GM12878 (cell line): ENCODE data around the gene CAVIN2. TPM values are rescaled to one million over a fixed set of nuclear protein-coding genes. Genes with fewer than 3 reads are reported as not detected.
A peak's percentile ranks its signal among the peaks of the same experiment; 100 is the strongest.

Experiments
- ATAC-seq: fragments of 200-7000 bp; cut with Tn5 transposase; 3 replicates; pipeline ENCODE4 v1.9.1; 2020; ENCODE audit warnings: mild to moderate bottlenecking, moderate library complexity
- BruUV-seq: library from RNA; stranded (reverse); fragments of 400-500 nt; replicated peaks from 2 replicates; lab custom pipeline; 2021; lab: Mats Ljungman, UMichigan
- CTCF ChIA-PET: fragments of 300-600 bp; sonication (Branson Sonifier 250); formaldehyde crosslinking; extraction: SDS; loops from one replicate; lab custom pipeline; 2021; ENCODE audit warnings: inconsistent platforms; lab: Yijun Ruan, JAX
- POLR2A ChIA-PET: fragments of 350-600 bp; formaldehyde crosslinking; extraction: SDS; loops from one replicate; lab custom pipeline; 2021; ENCODE audit warnings: inconsistent platforms; lab: Charles Lee
- RAD21 ChIA-PET: fragments of 300-600 bp; sonication (Branson Sonifier 250); formaldehyde crosslinking; loops from one replicate; lab custom pipeline; 2023; ENCODE audit warnings: antibody characterized with exemption; ENCODE audit not compliant: unreplicated experiment; lab: Charles Lee
- SMC1A ChIA-PET: fragments of 300-600 bp; sonication (Branson Sonifier 250); formaldehyde crosslinking; loops from one replicate; lab custom pipeline; 2023; ENCODE audit not compliant: unreplicated experiment, uncharacterized antibody; lab: Charles Lee
- DNase-seq: peaks from one replicate; pipeline ENCODE4 v3.0.0-alpha.2; 2011; ENCODE audit warnings: low read depth, low spot score
- FAIRE-seq: peaks from 3 replicates; lab custom pipeline; 2011; peaks lifted over from hg19 to GRCh38; lab: Jason Lieb, UNC
- H2AFZ ChIP-seq: 2 replicates; pipeline ENCODE4 v1.6.0; 2011; ENCODE audit warnings: low read depth, low read length, control low read depth; ENCODE audit not compliant: control insufficient read depth
- H3K27ac ChIP-seq: 2 replicates; pipeline ENCODE4 v1.5.1; 2011; ENCODE audit warnings: control low read depth; ENCODE audit not compliant: control insufficient read depth, insufficient read depth
- H3K27me3 ChIP-seq, 2 experiments: replicated peaks in 1 of 2; 2 replicates each; pipeline versions ENCODE4 v1.6.0 to v1.6.1; 2011; ENCODE audit warnings: low read length in 1 of 2; ENCODE audit not compliant: control insufficient read depth in 2 of 2, insufficient read depth in 2 of 2
- H3K36me3 ChIP-seq, 2 experiments: 2 replicates each; pipeline ENCODE4 v1.5.1; 2011; ENCODE audit warnings: low read length in 1 of 2; ENCODE audit not compliant: control insufficient read depth in 2 of 2, insufficient read depth in 2 of 2
- H3K4me1 ChIP-seq: 2 replicates; pipeline ENCODE4 v1.6.1; 2011; ENCODE audit warnings: mild to moderate bottlenecking, low read length, moderate library complexity, mixed read lengths; ENCODE audit not compliant: control insufficient read depth, insufficient read depth
- H3K4me2 ChIP-seq: 2 replicates; pipeline ENCODE4 v1.6.0; 2011; ENCODE audit warnings: control low read depth; ENCODE audit not compliant: control insufficient read depth, insufficient read depth
- H3K4me3 ChIP-seq: fragments of 200-600 bp; sonication (generic); 2 replicates; pipeline ENCODE4 v1.5.1; 2016
- H3K79me2 ChIP-seq: 2 replicates; pipeline ENCODE4 v1.6.0; 2011; ENCODE audit warnings: low read length; ENCODE audit not compliant: control insufficient read depth, insufficient read depth
- H3K9ac ChIP-seq: 2 replicates; pipeline ENCODE4 v1.8.0; 2011; ENCODE audit warnings: low read length, control low read depth, mixed read lengths; ENCODE audit not compliant: control insufficient read depth, insufficient read depth
- H3K9me3 ChIP-seq: replicated peaks from 3 replicates; pipeline ENCODE4 v1.5.1; 2011; ENCODE audit warnings: mild to moderate bottlenecking, low read length; ENCODE audit not compliant: control insufficient read depth, insufficient read depth
- H4K20me1 ChIP-seq: 2 replicates; pipeline ENCODE4 v1.6.0; 2011; ENCODE audit not compliant: control insufficient read depth, insufficient read depth
- CTCF ChIP-seq, 3 experiments: IDR thresholded peaks in 2 of 3; conservative IDR thresholded peaks in 1 of 3; 2 replicates each; pipeline ENCODE4 v1.5.1; 2011; ENCODE audit warnings: low read depth in 3 of 3, low read length in 3 of 3, mild to moderate bottlenecking in 3 of 3, control low read depth in 2 of 3, moderate library complexity in 2 of 3, inconsistent platforms in 1 of 3, mixed read lengths in 1 of 3; ENCODE audit not compliant: control insufficient read depth in 2 of 3, insufficient read depth in 1 of 3; ENCODE audit errors: extremely low read depth in 1 of 3
- PKNOX1 ChIP-seq: fragments of 450-650 bp; IDR thresholded peaks from 2 replicates; pipeline ENCODE4 v1.6.1; 2016; ENCODE audit warnings: mild to moderate bottlenecking
- in situ Hi-C: fragments of 300-500 bp; cut with MboI; formaldehyde crosslinking; loops from 9 replicates; pipeline ENCODE4 v1.14.3; 2018; ENCODE audit warnings: mixed read lengths
- intact Hi-C: fragments of 100-400 bp; cut with micrococcal nuclease; formaldehyde crosslinking; loops from one replicate; pipeline ENCODE4 v1.14.2; 2022; ENCODE audit not compliant: unreplicated experiment
- polyA plus RNA-seq, 11 experiments: library from polyadenylated mRNA; depleted of rRNA in 4 of 11; unstranded in 6 of 11; stranded (reverse) in 5 of 11; fragments of >200 nt; fragmentation: Nextera tagmentation in 4 of 11; fragmentation: Illumina TruSeq in 1 of 11; extraction: Ambion mirVana in 4 of 11; extraction: Trizol in 1 of 11; gene quantifications; 1 replicate in 1 of 11; 2 replicates in 10 of 11; pipeline versions ENCODE4 v1.2.1 to v1.2.3, GENCODE V29; 2011 to 2016; ENCODE audit warnings: inconsistent platforms in 2 of 11, missing spikeins in 2 of 11, low read depth in 1 of 11
- total RNA-seq, 4 experiments: library from RNA; depleted of rRNA in 3 of 4; stranded (reverse); fragments of >200 nt in 3 of 4; fragmentation: Illumina TruSeq in 1 of 4; extraction: Trizol in 1 of 4; gene quantifications; 2 replicates each; pipeline versions ENCODE4 v1.2.1 to v1.2.3, GENCODE V29; 2013 to 2021

CAVIN2 gene
- total and polyA plus RNA-seq, 10 of the 15 experiments (the other 5 are each of a cell fraction or from before 2014, with no cell fraction given) = not detected

- POLR2A ChIA-PET = interaction anchor here (0.7 to 1.1 kb wide), 3 partner anchors 23 to 292 kb away, joined by 3 to 5 read pairs (median 4); no protein-coding TSS in a partner anchor
- H3K4me2 ChIP-seq = no peak overlapping the region
- H2AFZ ChIP-seq = no peak overlapping the region
- intact Hi-C loops = loop anchor here (5.0 kb wide), 1 partner anchor 132 kb away; no protein-coding TSS in a partner anchor
- ATAC-seq = peak; percentile 29; the same call in 1 of the 3 replicates
- BruUV-seq = no TSS peak
- no peaks in the 10 kb centered on the region for H3K9me3 ChIP-seq
- no peak overlapping the region for H3K4me3 ChIP-seq
- H3K79me2 ChIP-seq = no peaks in the 10 kb centered on the region
- no peaks in the 10 kb centered on the region for H3K4me1 ChIP-seq
- no peak for FAIRE-seq
- H4K20me1 ChIP-seq = no peaks in the 10 kb centered on the region
- RAD21 ChIA-PET = interaction anchor here (0.7 to 9.9 kb wide), 16 partner anchors 10 to 706 kb away, joined by 3 to 222 read pairs (median 4); no protein-coding TSS in a partner anchor
- TF ChIP-seq PKNOX1 (no peak), CTCF (IDR thresholded peaks at IDR 0.05 in 2 of 3, conservative IDR thresholded peaks at IDR 0.05 in 1 of 3; ENCODE audit: control insufficient read depth in 2 of 3, extremely low read depth in 1 of 3, insufficient read depth in 1 of 3, low read depth in 3 of 3, low read length in 3 of 3) (peak; percentile 5 to 29 (median 10); a peak in 1 of 6 replicates)
- SMC1A ChIA-PET = interaction anchor here (0.9 to 11.4 kb wide), 31 partner anchors 12 to 378 kb away, joined by 3 to 244 read pairs (median 4); no protein-coding TSS in a partner anchor
- no peak for DNase-seq
- no peak overlapping the region for H3K9ac ChIP-seq
- in situ Hi-C loops = no loop called here
- H3K36me3 ChIP-seq = no peaks in the 10 kb centered on the region
- H3K27me3 ChIP-seq = peaks cover 0 to 4% of the 10 kb centered on the region in 2 experiments; a peak in 2 of 4 replicates
- CTCF ChIA-PET = interaction anchor here (0.5 to 5.8 kb wide), 32 partner anchors 8 to 321 kb away, joined by 3 to 289 read pairs (median 5); no protein-coding TSS in a partner anchor
- H3K27ac ChIP-seq = no peak overlapping the region
Measured at GRCh38 chr2:191870744-191871143, 23.9 kb upstream of the CAVIN2 start.
